OCI-LY1 (cell line): ENCODE results near the gene PASD1.

Source experiments
- EZH2 ChIP-seq: fragments of 200-600 bp; sonication (generic), shearing (Covaris generic); IDR thresholded peaks from 2 replicates; pipeline ENCODE4 v1.8.0; 2017; ENCODE audit warnings: borderline replicate concordance, mixed run types, mild to moderate bottlenecking, antibody characterized with exemption, low read length, moderate library complexity, mixed read lengths
- TF ChIP-seq, protein P1 (sequence below): fragments of 200-600 bp; sonication (generic), shearing (Covaris generic); IDR thresholded peaks from 2 replicates; pipeline ENCODE4 v1.5.1; 2017; ENCODE audit warnings: mild to moderate bottlenecking, antibody characterized with exemption, low read length, moderate library complexity, mixed read lengths

DNA sequence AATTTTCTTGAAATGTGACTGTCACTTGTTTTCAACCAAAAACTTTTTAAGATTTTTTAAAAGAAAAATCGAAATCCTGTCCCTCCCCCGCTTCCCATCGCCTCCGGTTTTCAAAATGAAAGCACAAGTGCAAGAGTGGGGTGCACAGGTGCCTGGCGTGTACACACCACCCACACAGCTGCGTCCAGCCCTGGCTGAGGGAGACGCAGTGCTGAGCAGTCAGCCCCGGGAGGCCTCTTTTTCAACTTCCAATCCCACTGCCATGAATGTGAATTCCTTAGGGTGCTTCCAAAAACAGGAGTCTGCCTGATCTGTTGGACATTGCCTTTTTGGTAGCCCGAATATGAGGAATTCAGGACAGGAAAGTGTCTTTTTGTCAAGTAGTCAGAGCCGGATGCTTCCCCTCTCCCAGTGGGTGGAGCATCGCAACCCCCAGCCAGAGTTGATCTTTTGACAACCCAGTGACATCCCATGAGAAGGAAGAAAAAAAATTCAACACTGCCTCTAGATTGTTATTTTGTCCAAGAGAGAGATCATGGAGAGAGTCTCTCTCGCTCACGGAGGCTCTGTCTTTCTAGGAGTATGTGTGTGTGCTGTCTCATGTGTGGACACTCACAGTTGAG, 140.7 kb downstream of the PASD1 start:
- no peak for TF ChIP-seq EZH2
- TF ChIP-seq, protein P1, sequence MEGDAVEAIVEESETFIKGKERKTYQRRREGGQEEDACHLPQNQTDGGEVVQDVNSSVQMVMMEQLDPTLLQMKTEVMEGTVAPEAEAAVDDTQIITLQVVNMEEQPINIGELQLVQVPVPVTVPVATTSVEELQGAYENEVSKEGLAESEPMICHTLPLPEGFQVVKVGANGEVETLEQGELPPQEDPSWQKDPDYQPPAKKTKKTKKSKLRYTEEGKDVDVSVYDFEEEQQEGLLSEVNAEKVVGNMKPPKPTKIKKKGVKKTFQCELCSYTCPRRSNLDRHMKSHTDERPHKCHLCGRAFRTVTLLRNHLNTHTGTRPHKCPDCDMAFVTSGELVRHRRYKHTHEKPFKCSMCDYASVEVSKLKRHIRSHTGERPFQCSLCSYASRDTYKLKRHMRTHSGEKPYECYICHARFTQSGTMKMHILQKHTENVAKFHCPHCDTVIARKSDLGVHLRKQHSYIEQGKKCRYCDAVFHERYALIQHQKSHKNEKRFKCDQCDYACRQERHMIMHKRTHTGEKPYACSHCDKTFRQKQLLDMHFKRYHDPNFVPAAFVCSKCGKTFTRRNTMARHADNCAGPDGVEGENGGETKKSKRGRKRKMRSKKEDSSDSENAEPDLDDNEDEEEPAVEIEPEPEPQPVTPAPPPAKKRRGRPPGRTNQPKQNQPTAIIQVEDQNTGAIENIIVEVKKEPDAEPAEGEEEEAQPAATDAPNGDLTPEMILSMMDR: no peak
